Left forelimb (tissue), 1 donor: ENCODE results near the gene MAFG.

Experiments
- DNase-seq: peaks from one replicate; pipeline ENCODE4 v3.0.0-alpha.2; 2018; ENCODE audit warnings: low spot score

MAFG gene

DNA sequence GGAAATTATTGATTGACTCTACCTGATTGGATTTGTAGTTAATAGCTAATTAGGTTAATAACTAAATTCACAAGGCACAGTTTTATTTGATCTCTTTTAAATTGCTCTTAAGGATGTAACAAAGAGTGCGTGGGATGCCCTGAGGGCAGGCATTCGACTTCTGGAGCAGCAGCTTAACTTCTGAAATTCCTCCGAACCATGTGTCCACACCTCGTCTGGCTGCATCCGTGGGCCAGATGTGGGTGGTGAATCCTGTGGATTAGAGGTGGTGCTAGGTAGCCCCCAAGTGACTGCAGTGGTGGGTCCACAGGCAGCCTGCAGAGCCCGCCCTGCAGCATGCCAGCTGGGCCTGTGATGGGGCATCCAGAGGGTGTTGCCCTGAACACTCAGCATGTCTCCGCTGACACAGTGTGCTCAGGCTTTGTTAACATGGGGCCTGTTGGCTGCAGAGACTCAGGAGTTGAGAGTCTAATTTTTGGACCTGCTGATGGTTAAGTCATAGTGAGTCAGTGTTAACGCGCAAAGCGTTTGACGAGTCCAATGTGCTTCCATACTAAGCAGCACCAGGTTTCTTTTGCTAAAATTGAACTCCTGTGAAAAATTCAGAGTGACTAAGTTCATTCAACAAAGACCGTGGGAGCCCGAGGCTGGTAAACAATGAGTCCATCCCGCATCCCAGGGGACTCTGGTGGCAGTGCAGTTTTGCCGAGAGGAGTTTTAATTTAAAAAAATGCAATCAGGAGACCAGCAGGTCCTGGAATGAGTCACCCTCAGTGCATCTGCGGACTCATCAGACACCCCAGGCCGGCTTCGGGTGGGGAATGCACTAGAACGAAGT lies 29.3 kb downstream of the MAFG start:
- no peak for DNase-seq

DNA sequence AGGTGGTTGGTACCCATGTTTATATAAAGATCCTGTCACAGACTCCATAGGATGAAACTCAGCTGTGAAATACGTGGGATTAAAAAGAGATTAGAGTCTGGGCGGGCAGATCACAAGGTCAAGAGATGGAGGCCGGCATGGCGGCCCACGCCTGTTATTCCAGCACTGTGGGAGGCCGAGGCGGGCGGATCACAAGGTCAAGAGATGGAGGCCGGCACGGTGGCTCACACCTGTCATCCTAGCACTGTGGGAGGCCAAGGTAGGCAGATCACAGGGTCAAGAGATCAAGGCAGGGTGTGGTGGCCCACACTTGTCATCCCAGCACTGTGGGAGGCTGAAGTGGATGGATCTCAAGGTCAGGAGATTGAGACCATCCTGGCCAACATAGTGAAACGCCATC lies 32.1 kb downstream of the MAFG start:
- DNase-seq: no peak

DNA sequence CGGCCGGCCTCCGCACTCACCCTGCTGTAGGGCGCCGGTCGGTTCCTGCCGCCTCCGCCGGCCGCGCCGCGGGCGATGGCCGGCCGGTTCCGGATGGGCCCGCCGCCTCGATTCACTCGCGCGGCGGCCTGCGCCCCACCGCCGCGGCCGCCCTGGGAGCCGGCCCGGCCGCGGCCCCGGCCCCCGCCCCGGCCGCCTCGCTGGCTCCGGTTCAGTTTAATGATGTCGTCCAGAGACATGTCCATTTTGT lies 36.3 kb downstream of the MAFG start:
- DNase-seq: no peak

DNA sequence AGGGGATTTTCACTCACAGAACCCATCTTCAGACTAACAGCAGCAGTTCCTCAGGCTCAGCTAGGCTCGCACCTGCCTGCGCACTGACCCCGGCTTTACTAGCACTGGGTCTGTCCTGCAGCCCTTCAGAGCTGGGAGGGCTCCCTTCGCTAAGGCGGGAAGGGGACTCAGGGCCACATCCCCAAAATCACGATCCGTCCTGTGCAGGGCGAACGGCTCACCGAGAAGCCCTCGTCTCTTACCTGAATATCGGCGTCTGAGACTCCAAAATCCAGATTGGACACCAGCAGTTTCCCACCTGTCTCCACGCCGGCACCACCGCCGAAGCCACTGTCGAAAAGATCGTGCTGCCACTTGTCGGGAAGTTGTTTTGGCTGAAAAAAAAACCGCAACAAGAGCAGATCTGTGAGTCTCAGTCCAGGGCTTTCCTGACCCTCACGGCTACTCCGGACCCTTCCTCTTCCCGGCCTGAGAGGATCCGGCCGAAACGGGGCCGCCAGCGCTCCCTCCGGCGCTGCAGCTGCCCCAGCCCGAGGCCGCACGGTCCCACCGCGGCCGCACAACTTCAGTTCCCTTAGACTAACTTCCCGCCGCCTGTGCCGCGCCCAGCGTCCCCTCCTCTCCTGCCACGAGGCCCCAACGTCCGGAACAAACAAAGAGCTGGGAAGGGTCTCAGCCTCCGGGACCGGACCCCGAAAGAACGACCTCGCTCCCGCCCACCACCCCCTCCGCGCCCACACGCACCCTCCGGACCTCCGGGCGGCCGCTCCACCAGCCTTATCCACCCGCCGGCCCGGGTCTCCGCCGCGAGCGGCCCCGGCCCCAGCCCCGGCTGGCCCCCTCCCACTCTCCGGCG lies 36.9 kb downstream of the MAFG start:
- DNase-seq: peak; percentile 61

DNA sequence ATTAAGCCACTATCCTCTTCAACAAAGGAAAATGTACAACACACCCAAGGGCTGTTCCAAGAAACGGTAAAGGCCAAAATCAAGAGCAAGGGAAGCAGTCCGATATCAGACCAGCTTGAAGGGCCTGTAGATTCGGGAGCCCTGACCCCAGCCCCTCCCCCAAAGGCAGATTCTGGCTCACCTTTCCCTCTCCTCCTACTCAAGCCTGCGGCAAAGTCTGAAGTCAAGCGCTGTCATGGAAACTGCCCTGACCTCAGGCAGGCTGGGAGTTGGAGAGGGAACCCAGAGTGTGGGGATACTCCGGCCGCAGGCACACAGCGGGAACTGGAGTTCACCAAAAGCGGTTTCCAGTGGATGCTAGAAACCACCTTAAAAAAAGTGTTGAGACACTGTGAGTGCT lies 37.9 kb downstream of the MAFG start:
- no peak for DNase-seq

DNA sequence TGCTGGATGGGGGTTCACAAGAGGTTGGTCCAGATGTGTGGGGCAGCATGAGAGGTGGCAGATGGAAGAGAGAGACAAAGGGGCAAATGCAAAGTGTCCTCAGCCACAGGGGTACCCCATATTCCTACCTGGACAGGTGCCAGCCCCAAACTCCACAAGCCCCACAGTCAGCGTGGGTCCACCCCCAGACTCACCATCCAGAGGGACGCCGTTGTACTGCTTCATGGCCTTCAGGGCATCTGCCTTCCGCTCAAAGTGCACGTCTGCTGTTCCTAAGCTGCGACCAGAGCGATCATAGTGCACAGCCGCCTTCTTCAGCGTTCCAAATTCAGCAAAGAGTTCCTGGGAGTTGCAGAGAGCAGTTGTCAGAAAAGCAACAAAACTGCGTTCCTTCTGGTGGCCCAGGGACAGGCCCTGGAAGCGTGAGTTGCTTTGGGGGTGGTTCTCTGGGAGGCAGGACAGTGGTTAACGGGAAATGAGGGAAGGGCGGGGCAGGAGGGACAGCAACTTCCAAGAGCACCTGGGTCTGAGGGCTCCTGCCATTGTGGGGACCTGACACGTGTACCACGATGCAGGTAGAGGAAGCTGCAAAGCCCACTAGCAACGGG lies 38.4 kb downstream of the MAFG start:
- no peak for DNase-seq

DNA sequence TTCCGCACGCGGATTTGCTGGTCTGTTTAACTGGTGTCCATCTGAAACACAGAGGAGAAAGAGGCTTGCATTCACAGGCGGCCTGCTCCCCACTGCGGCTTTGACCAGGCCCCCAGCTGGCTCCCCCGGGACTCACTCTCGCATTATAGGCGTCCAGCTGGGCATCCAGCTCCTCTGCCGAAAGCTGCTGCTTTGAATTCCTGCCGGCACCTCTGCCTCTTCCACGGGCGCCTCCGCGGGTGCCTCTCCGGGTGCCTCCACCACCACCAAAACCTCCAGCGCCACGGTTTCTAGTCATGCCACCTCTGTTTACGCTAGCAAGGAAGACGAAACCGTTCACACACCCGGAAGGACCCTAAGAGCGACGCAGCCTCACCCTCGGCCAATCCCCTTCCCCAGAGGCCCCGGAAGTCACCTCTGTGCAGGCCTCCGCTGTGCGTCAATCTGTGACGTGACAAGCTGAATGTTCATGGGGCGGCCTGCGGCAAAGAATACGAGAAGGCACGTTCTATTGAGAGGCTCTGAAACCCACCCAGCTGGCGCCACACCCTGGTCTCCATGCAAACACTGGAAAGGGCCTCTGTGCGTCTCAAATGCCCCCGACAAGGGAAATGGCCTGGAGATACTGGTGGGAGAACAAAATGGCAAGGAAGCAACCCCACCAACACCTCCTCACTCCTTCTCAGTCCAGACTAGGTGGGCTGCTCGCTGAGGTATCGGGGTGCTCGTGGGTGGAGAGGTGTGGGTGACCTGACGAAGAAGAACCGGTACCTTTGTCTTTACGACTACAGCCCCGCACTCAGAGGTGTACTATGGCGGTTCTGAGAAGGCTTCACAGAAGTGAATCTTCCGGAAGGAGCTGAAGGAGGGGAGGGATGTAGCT lies 39.2 kb downstream of the MAFG start:
- no peak for DNase-seq

DNA sequence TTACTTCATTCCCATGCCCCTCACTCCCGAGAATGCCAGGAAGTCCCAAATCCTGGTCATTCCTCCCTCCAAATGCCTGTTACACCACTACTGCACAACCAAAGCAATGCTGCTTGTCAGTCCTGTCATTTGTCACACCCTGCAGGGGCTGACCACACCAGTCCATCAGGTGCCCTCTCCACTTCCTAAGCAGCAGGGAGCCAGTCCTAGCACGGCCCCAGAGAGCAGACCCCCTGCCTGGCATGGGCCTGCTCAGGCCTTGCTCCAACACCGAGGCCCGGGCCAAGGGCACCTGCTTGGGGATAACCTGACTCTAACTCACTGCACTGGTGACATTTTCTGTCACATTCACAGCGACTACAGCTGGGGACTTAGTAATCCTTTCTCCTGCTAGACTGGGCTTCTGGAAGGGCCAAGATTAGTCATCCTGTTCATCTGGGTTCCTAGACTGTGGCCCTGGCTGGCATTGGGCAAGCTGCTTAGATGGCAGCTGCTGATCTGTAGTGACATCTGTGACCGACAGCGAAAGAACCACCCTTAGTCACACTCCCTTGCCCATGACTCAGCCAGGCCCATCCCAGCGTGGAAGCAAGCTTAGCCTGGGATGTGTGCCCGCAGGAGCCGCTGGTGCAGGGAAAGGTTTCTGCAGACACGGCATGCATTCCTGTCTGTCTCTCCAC lies 41.5 kb downstream of the MAFG start:
- no peak for DNase-seq

DNA sequence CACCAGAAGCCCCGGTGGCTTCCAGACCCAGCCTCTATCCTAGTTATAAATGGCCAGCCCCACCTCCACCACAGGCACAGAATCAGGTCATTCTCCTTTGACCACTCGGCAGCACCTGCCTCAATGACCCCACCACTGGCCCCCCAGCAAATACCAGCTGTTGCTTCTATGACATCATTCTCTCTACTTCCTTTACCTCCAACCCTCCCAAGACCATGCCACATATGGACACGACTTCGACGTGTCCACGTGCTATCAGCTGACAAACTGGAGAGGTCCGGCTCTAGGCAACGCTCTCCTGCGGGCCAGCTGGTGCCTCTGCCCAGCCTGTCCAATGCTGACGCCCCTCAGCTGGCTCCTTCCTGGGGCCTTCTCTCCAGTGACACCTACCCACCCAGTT lies 42.1 kb downstream of the MAFG start:
- DNase-seq: no peak

DNA sequence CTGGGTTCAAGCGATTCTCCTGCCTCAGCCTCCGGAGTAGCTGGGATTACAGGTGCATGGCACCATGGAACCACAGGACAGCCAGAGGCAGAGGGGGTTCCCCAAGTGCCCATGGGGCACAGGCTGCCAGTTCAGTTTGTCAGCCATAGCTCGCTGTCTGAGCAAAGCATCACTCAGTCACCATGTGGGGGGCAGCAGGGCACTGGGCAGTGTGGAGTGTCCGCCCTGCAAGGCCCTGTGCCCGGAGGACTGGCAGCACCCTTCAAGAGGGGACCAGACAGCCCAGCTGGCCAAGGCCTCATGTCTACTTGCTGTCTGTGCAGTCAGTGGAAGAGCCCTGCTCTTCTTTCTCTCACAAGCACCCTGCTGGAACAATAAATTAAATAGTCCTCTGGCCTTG lies 42.6 kb downstream of the MAFG start:
- DNase-seq: no peak

DNA sequence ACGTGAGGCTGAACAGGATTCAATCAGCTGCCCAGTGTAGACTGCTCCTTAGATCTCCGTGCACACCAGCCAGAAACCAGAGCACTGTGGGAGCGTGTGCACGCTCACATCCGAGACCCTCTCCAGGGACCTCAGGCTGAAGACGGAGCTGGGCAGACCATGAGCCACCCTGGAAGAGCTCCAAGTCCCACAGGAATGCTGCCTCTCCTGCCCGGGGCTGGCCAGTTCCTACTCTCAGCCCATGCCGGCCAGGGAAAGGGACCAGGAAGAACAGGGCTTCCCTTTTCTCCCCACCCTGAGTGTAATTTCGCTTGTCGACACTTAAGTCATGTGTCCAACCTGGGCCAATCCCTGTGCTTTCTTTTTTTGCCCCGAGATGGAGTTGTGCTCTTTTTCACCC lies 43.0 kb downstream of the MAFG start:
- no peak for DNase-seq

DNA sequence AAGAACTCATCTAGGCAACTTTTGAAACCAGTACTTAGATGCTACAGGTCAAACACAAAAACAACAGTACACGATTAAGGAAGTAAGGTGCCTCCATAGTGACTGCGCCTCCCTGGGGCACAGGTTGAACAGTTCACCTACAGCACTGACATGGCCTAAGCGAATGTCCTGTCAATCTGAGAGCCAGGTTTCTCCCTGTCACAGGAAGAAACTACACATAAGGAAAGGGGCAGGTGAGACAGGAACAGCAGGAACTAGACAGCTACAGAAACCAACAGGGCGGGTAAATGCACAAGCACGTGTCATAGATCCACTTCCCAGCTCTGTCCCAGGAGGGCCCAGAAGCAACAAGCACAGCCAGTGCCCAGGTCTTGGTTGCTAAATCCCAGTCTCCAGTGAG lies 48.4 kb downstream of the MAFG start:
- DNase-seq: no peak

DNA sequence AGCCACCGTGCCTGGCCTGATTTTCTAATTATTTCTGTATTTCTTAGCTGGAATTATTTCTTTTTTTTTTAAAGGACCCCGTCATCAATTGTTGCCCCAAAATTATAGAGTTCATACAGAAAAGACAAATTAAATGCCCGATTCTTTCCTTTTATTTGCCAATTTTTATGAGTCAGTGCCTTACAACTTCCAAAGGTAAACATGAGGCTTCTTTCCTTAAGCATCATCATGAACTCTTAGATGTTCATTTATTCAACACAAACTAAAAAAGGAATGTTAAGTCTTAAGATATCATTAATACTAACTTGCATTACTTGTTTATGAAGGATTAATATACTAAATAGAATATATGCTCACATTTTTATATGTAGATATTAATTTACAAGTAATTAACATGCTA lies 49.2 kb downstream of the MAFG start:
- DNase-seq: no peak

DNA sequence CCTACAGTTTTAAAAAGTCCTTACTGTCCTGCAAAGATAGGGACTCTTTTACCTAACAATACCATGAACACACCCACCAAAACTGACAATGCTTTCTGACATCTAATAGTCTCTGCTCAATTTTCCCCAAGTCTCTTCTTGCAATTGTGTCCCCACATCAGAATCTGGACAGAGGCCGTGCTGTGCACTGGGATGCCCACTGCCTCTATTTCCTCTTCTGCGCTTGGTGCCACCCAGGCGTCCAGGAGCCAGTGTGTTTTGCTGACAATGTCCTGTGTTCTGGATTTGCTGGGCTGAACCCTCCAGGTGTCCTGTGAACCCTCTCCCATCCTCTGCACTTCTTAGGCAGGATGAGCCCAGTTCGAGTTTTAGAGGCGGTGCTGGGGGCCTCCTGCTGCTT lies 50.0 kb downstream of the MAFG start:
- DNase-seq: no peak

DNA sequence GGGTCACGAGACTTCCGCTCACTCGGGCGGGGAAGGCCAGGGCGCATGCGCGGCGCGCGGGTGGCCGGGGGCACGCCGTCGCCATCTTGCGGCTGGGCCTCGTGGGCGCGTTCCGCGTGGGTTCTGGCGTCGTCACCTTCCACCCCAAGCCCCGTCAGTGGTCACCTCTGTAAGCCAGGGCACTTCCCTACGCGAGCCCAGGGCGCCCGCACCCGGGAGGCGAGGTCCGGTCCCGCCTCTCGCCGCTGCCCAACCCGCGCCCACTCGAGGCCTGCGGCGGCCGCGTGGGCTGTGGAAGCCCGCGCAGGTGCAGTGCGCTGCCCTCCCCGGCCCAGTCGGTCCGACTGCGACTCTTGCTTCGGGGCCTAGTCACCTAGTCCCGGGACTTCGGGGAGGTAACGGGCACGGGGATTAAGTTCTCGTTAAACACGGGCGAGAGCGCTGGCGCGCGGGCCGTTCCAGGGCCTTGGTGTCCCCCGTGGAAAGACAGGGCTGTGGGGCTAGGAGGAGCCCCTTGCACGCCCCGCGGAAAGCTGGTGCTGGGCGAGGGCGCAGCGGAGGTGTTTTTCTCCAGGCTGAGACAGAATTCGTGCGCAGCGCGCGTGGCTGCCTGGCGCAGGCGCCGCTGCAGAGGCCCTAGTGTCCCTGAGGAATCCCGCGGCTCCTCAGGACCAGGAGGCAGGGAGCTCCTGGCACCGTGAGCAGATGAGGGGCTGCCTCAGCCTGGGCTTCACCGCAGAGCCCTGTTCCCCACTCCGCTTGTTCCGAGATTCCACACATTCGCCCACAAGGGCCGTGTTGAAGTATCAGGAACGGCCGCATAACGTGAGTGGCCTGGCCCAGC lies 55.9 kb downstream of the MAFG start:
- DNase-seq: peak; percentile 94

DNA sequence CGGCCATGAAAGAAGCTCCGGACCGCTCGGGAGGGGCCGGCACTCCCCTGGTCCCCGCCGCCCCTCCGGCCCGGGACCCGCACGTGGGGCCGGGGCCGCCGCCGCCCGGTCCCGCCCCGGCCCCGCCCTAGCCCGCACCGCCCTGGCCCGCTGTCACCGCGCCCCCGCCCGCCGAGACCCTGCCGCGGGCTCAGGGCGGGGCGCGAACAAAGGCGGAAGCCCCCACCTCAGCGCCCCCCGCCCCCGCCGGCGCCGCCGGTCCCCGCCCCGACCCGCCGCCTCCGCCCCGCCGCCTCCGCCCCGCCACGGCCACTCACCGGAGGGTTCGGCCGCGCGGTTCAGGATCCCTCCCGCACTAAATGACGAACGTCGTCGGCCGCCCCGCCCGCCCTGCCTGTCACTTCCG lies 56.6 kb downstream of the MAFG start, which contains the start of gene ARHGDIA:
ARHGDIA (minus strand) TSS at position 357 of the 406 bp plus-strand sequence. CDS start 1,407 bp downstream, outside the sequence.
- no peak for DNase-seq

DNA sequence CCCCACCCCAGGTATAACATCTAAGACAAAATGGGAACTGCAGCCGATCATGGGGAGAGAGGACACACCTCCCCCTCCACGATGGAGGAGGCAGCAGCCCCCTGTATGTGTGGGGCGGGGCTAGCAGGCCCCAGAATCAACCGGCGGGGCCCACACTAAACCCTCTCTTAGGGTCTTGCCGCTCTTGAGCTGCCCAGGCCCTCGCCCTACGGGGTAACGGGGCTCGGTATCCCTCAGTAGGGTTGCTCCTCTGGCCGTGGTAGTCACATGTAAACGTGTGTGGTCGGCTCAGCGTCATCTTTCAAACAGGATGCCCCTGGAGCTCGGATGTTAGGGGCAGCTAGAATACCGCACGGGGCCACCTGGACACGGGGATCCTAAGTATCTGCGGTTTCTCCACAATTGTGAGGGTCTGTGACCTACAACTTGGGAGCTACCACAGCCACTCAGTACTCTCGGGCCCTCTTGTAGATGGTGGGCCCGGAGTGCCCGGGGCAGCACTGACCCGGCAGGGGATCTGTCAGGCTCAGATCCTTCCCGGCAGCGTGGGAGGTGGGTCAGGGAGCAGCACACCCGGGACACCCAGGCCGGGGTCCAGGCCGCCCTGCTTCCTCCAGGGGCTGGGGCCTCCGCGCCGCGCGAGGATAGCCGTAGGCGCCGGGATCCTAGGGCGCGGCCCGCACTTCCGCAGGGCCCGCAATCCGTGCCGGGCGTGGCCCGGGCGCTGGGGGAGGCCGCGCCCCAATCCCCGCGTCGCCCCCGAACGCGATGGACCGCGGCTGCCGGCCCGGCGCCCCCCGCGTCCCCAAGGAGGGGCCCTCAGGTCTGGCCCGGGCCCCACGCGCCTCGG lies 57.2 kb downstream of the MAFG start:
- DNase-seq: peak; percentile 74

DNA sequence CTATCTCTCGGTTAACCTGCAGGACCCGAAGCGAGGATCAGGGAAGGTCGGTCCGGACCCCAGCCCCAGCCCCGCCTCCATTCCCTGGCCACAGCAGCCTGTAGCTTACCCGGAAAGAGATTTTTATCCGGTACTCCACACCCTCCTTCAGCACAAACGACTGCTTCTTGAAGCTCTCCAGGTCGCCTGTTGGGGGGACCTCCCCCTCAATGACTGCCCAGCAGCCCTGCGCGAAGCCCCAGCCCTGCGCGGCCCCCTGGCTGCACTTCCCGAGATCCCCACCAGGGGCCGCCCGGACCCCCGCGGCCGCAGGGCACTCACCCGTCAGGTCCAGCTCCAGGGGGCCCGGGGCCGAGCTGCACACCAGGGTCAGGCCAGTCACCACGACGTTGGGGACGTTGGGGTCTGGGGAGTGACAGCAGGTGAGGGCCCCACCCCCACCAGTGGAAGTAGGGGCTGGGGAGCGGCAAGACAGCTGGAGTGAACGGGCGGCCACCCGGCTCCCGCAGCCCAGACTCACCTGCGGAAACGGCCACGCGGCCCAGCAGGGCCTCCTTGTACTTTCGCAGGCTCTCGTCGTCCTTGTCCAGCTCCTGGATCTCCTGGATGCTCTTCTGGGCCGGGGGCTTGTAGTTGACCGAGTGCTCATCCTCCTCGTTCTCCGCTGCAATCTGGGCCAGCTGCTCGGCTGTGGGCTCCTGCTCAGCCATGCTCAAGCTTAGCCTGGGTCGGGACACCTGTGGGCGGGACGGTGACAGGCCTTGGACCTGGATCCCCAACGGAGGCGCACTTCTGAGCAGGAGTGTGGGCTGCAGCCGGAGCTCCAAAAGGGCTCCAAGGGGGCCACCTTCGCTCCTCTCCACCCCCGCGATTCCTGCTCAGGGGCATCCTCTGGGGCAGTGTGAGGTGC lies 58.1 kb downstream of the MAFG start:
- no peak for DNase-seq
